Esophagus (tissue), 2 donors: ENCODE data around the gene RAB14. TPM values are rescaled to one million over a fixed set of nuclear protein-coding genes. Genes with fewer than 3 reads are reported as not detected.
"Not testable (repeated sequence)": the region's sequence is repeated elsewhere in the genome, so short reads cannot be mapped to it uniquely, and the experiment has no call there.

ENCODE experiments used
- H3K27ac ChIP-seq, 2 donors: one replicate each; pipeline ENCODE4 v1.5.1; 2013; ENCODE audit warnings: low read depth in 2 of 2, mild to moderate bottlenecking in 2 of 2, inconsistent platforms in 1 of 2, low read length in 1 of 2, moderate library complexity in 1 of 2
- H3K27me3 ChIP-seq, 2 donors: one replicate each; pipeline ENCODE4 v1.6.1; 2013; ENCODE audit warnings: low read length in 2 of 2, control low read depth in 1 of 2, mild to moderate bottlenecking in 1 of 2; ENCODE audit not compliant: insufficient read depth in 2 of 2, control insufficient read depth in 1 of 2
- H3K36me3 ChIP-seq, 2 donors: one replicate each; pipeline ENCODE4 v1.6.1; 2013; ENCODE audit warnings: low read length in 1 of 2; ENCODE audit not compliant: control insufficient read depth in 2 of 2, insufficient read depth in 2 of 2
- H3K4me1 ChIP-seq, 2 donors: one replicate each; pipeline ENCODE4 v1.6.1; 2013; ENCODE audit warnings: low read length in 1 of 2; ENCODE audit not compliant: control insufficient read depth in 2 of 2, insufficient read depth in 2 of 2
- H3K4me3 ChIP-seq, 2 donors: one replicate each; pipeline ENCODE4 v1.5.1; 2013; ENCODE audit warnings: low read length in 2 of 2, mild to moderate bottlenecking in 2 of 2, low read depth in 1 of 2, moderate library complexity in 1 of 2
- H3K9me3 ChIP-seq, 2 donors: one replicate each; pipeline ENCODE4 v1.6.1; 2013; ENCODE audit warnings: mild to moderate bottlenecking in 2 of 2, low read depth in 1 of 2, low read length in 1 of 2, moderate library complexity in 1 of 2; ENCODE audit not compliant: control insufficient read depth in 2 of 2, insufficient read depth in 1 of 2
- WGBS, 2 donors: extraction: QIAGEN DNeasy Blood & Tissue Kit; methylation state at CpG; one replicate each; pipeline ENCODE4 v1.1.7; 2013; 5-methylcytosine and 5-hydroxymethylcytosine counted together
- polyA plus RNA-seq, 2 donors: library from polyadenylated mRNA; stranded (reverse); fragments of 200-250 nt; gene quantifications; one replicate each; pipeline ENCODE4 v1.2.3, GENCODE V29; 2013
- donor health status: healthy with polysubstance abuse.
- donor health status: Bipolar disorder and iron deficiency.

RAB14 gene
- polyA plus RNA-seq, 2 donors = 20.1 to 33.4 TPM

DNA sequence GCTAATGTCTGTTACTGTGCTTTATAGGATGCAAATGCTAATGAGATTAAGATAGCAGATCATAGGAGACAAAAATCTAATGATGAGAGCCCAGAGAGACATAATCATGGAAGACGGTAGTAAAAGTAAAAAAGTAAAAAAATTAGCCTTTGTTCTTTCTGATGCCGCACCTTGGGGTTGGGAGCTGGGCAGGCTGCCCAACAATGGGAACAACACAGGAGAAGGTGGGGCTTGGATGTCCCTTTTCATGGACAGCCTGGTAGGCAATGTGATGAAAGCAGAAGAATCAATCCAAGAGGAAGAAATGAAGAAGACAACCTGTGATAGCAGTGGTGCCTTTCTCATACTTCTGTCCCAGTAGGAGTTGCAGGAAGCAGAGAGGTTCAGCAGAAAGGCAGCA lies 57.2 kb downstream of the RAB14 start:
- H3K36me3 ChIP-seq = peaks cover 13 to 24% of the 10 kb centered on the region in 2 donors
- no peak overlapping the region for H3K4me3 ChIP-seq
- H3K27me3 ChIP-seq = no peaks in the 10 kb centered on the region
- no peaks in the 10 kb centered on the region for H3K4me1 ChIP-seq
- no peaks in the 10 kb centered on the region for H3K9me3 ChIP-seq
- no peak overlapping the region for H3K27ac ChIP-seq
- 81 to 91% methylated on average over 2 of the region's 2 CpGs for WGBS, 2 donors

DNA sequence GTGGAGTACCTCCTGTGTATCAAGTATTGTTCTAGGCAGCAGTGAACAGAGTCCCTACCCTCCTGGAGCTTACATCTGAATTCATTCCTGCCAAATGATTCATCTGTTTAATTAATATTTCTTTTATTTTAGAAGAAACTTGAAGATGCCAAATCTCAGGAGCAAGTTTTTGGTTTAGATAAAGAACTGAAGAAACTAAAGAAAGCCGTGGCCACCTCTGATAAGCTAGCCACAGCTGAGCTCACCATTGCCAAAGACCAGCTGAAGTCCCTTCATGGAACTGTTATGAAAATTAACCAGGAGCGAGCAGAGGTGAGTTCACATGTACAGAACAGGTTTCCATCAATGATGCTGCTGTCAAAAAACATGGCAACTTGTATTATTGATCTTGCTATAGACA lies 57.9 kb downstream of the RAB14 start:
- no peaks in the 10 kb centered on the region for H3K27me3 ChIP-seq
- 95 to 98% methylated on average over 2 of the region's 2 CpGs for WGBS, 2 donors
- H3K4me1 ChIP-seq = no peaks in the 10 kb centered on the region
- H3K4me3 ChIP-seq = no peak overlapping the region
- H3K27ac ChIP-seq = no peak overlapping the region
- no peaks in the 10 kb centered on the region for H3K9me3 ChIP-seq
- peaks cover 15 to 22% of the 10 kb centered on the region in 2 donors for H3K36me3 ChIP-seq

DNA sequence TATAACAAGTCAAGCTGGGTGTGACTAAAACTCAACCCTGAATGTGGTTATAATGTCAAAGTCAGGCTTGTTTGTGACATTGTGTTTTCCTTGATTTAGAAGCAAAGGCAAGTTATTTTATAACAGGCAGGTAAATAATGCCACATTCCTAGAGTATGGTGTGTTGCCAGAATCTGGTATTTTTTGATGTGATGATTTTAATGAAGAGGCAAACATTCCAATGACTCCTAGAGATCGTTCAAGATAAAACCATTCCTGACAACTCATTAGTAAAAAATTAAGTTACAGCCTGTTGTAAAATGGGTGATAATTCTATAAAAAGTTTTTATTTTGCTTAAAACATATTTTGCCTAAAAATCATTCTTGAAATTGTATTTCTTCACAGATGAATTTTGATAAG lies 60.0 kb downstream of the RAB14 start:
- H3K27ac ChIP-seq = no peak overlapping the region
- no peaks in the 10 kb centered on the region for H3K4me1 ChIP-seq
- no peaks in the 10 kb centered on the region for H3K9me3 ChIP-seq
- H3K36me3 ChIP-seq = peaks cover 11 to 15% of the 10 kb centered on the region in 2 donors
- H3K27me3 ChIP-seq = no peaks in the 10 kb centered on the region
- WGBS, 2 donors = 75 to 89% methylated on average over 1 of the region's 1 CpG
- H3K4me3 ChIP-seq = no peak overlapping the region

DNA sequence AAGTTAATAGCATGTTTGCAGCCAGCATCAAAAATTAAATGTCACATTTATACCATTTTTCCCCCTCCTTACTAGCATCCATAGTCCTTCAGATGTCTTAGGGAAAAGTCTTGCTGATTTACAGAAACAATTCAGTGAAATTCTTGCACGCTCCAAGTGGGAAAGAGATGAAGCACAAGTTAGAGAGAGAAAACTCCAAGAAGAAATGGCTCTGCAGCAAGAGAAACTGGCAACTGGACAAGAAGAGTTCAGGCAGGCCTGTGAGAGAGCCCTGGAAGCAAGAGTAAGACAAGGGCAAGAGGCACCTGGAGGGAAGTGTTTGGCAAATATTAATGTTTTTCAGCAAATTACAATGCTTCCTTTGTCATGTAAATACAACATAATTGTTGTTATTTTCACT lies 60.4 kb downstream of the RAB14 start:
- H3K4me3 ChIP-seq = no peak overlapping the region
- no peaks in the 10 kb centered on the region for H3K4me1 ChIP-seq
- H3K27me3 ChIP-seq = no peaks in the 10 kb centered on the region
- H3K27ac ChIP-seq = no peak overlapping the region
- peaks cover 11% of the 10 kb centered on the region in 2 donors for H3K36me3 ChIP-seq
- H3K9me3 ChIP-seq = no peaks in the 10 kb centered on the region
- WGBS, 2 donors = 100% methylated on average over 1 of the region's 1 CpG

DNA sequence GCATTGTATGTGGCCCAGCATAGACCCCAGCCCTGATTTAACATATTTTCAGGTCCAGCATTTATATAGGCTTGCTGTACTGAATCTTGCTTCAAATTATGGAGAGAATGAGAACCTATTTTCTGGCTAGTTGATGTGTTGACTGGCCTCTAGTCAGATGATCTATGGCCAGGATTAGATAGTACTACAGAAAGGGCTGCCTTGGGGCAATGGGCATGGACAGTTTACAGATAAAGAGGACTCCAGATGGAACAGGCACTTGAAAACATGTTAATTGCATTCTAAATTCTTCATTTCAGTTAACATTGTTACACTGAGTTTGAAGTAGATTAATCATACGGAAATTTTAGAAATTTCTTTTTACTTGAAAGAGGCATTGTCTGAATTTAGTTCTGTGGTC lies 61.5 kb downstream of the RAB14 start:
- 95 to 100% methylated on average over 1 of the region's 1 CpG for WGBS, 2 donors
- H3K36me3 ChIP-seq = peaks cover 9 to 11% of the 10 kb centered on the region in 2 donors
- no peaks in the 10 kb centered on the region for H3K9me3 ChIP-seq
- H3K4me1 ChIP-seq = no peaks in the 10 kb centered on the region
- H3K4me3 ChIP-seq = no peak overlapping the region
- H3K27me3 ChIP-seq = no peaks in the 10 kb centered on the region
- no peak overlapping the region for H3K27ac ChIP-seq

DNA sequence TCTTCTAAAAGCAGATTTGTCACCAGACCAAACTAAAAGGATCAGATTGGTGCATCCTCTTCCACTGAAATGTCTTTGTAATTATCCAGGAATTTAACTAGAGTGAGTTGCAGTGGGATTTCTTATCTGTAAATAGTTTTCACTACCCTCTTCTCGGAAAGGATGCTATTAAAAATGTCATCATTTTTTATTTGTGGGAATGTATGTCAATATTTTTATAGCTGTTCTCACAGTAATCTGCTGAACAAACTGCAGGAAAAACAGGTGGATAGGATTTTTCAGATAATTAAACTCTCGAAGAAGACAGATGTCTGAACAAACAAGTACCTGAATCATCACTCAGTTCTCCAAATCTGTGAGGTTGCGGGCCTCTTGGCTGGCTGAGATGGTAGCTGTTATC lies 62.7 kb downstream of the RAB14 start:
- no peak overlapping the region for H3K4me3 ChIP-seq
- no peaks in the 10 kb centered on the region for H3K27me3 ChIP-seq
- no peaks in the 10 kb centered on the region for H3K4me1 ChIP-seq
- H3K27ac ChIP-seq = no peak overlapping the region
- WGBS, 2 donors = 75% methylated on average over 3 of the region's 3 CpGs
- H3K36me3 ChIP-seq = peaks cover 5 to 11% of the 10 kb centered on the region in 2 donors
- H3K9me3 ChIP-seq = no peaks in the 10 kb centered on the region

DNA sequence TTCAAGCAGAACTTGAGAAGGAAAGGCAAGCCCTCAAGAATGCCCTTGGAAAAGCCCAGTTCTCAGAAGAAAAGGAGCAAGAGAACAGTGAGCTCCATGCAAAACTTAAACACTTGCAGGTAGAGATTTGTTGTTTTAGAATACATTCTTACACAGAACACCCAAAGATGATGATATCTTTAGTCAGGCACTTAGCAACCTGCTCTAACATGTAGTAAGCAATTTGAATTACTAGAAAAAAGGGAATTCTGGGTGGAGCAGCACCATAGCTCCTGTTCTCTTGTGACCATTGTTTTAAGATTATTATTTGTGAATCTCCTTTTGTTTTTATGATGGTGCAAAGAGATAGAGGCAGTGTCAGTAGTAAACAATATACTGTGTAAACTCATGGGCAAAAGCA lies 63.1 kb downstream of the RAB14 start:
- Histone ChIP-seq H3K36me3 (peaks cover 5 to 11% of the 10 kb centered on the region in 2 donors), H3K4me1 (no peaks in the 10 kb centered on the region), H3K9me3 (no peaks in the 10 kb centered on the region), H3K27me3 (no peaks in the 10 kb centered on the region), H3K4me3 (no peak overlapping the region), H3K27ac (no peak overlapping the region)

DNA sequence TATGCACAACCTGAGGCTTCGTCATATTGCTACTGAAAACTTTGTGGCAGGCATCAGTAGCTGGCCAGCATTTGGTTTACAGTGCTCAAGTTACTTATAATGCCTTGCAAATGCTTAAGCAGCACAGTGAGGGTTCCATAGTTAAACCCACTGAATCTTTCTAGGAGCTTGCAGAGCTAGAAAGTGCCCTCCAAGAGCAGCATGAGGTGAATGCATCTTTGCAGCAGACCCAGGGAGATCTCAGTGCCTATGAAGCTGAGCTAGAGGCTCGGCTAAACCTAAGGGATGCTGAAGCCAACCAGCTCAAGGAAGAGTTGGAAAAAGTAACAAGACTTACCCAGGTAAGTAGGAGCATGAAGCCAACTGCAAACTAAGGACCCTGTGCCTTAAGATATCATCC lies 66.0 kb downstream of the RAB14 start:
- H3K4me3 ChIP-seq = no peak overlapping the region
- H3K27ac ChIP-seq = no peak overlapping the region
- H3K9me3 ChIP-seq = no peaks in the 10 kb centered on the region
- peaks cover 0 to 5% of the 10 kb centered on the region in 2 donors for H3K4me1 ChIP-seq
- 95 to 97% methylated on average over 2 of the region's 2 CpGs for WGBS, 2 donors
- no peaks in the 10 kb centered on the region for H3K27me3 ChIP-seq
- peaks cover 0 to 2% of the 10 kb centered on the region in 2 donors for H3K36me3 ChIP-seq

DNA sequence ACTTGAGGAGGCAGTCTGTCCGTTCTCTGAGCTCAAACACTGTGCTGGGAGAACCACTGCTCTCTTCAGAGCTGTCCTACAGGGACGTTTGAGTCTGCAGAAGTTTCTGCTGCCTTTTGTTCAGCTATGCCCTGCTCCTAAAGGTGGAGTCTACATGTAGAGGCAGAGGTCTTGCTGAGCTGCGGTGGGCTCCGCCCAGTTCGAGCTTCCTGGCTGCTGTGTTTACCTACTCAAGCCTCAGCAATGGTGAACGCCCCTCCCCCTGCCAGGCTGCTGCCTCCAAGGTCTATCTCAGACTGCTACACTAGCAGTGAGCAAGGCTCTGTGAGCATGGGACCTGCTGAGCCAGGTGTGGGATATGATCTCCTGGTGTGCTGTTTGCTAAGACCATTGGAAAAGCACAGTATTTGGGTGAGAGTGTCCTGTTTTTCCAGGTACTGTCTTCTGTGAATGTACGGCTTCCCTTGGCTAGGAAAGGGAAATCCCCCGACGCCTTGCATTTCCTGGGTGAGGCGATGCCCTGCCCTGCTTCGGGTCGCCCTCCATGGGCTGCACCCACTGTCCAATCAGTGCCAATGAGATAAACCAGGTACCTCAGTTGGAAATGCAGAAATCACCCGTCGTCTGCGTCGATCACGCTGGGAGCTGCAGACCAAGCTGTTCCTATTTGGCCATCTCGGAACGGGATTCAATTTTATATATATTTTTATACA lies 68.4 kb downstream of the RAB14 start:
- 71 to 72% methylated on average over 19 of the region's 19 CpGs for WGBS, 2 donors

DNA sequence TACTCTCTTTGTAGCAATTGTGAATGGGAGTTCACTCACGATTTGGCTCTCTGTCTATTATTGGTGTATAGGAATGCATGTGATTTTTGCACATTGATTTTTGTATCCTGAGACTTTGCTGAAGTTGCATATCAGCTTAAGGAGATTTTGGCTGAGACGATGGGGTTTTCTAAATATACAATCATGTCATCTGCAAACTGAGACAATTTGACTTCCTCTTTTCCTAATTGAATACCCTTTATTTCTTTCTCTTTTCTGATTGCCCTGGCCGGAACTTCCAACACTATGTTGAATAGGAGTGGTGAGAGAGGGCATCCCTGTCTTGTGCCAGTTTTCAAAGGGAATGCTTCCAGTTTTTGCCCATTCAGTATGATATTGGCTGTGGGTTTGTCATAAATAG lies 72.3 kb downstream of the RAB14 start:
- not testable (repeated sequence) for H3K4me1 ChIP-seq, H3K27me3 ChIP-seq, H3K4me3 ChIP-seq, H3K27ac ChIP-seq, H3K9me3 ChIP-seq, H3K36me3 ChIP-seq
- WGBS, 2 donors = 83 to 85% methylated on average over 3 of the region's 3 CpGs

More for the DNA sequence above, 68.4 kb downstream of the RAB14 start:
- no peaks in the 10 kb centered on the region for H3K36me3 ChIP-seq
- H3K27me3 ChIP-seq = no peaks in the 10 kb centered on the region
- H3K9me3 ChIP-seq = no peaks in the 10 kb centered on the region
- peaks cover 0 to 5% of the 10 kb centered on the region in 2 donors for H3K4me1 ChIP-seq
- no peak overlapping the region for H3K27ac ChIP-seq
- no peak overlapping the region for H3K4me3 ChIP-seq
